Spinal cord (tissue), 10 donors: ENCODE data around the gene LHFPL3. TPM values are rescaled to one million over a fixed set of nuclear protein-coding genes. Genes with fewer than 3 reads are reported as not detected.

Experiments
- DNase-seq, 6 donors: peaks; one replicate each; pipeline versions ENCODE4 v3.0.0 to v3.0.0-alpha.2; 2013 to 2015; ENCODE audit warnings: low spot score in 6 of 6, low read depth in 4 of 6
- H3K27ac ChIP-seq: one replicate; pipeline ENCODE4 v1.5.1; 2013; ENCODE audit warnings: low read depth, low read length, control low read depth
- H3K27me3 ChIP-seq: one replicate; pipeline ENCODE4 v1.6.1; 2013; ENCODE audit warnings: low read length; ENCODE audit not compliant: control insufficient read depth, insufficient read depth
- H3K36me3 ChIP-seq: one replicate; pipeline ENCODE4 v1.6.1; 2013; ENCODE audit warnings: low read length; ENCODE audit not compliant: control insufficient read depth, insufficient read depth
- H3K4me1 ChIP-seq: one replicate; pipeline ENCODE4 v1.6.1; 2013; ENCODE audit warnings: low read length; ENCODE audit not compliant: control insufficient read depth, insufficient read depth
- H3K4me3 ChIP-seq: one replicate; pipeline ENCODE4 v1.5.1; 2013; ENCODE audit warnings: low read depth, low read length, control low read depth
- H3K9me3 ChIP-seq: one replicate; pipeline ENCODE4 v1.6.1; 2013; ENCODE audit warnings: low read length; ENCODE audit not compliant: control insufficient read depth, insufficient read depth
- WGBS: methylation state at CpG from one replicate; pipeline ENCODE4 v1.1.5; 2013; ENCODE audit warnings: missing lambda C conversion rate; ENCODE audit not compliant: insufficient coverage; 5-methylcytosine and 5-hydroxymethylcytosine counted together
- polyA plus RNA-seq, 2 donors: library from polyadenylated mRNA; unstranded; fragments of 120-200 nt; gene quantifications; one replicate each; pipeline ENCODE4 v1.2.1, GENCODE V29; 2013; ENCODE audit not compliant: insufficient read length in 2 of 2
- total RNA-seq, 2 donors: library from RNA; depleted of rRNA in 1 of 2; stranded (reverse); fragments of 120-200 nt in 1 of 2; fragments of >200 nt in 1 of 2; gene quantifications; one replicate each; pipeline versions ENCODE4 v1.2.3 to v1.2.4, GENCODE V29; 2013 to 2014
- donor health status: healthy.

The LHFPL3 gene
- total and polyA plus RNA-seq, 4 donors = 18.8 to 78.7 (median 62.9) TPM

- no peaks in the 10 kb centered on the region for H3K27me3 ChIP-seq
- no peak for DNase-seq
- no peak overlapping the region for H3K4me3 ChIP-seq
- H3K36me3 ChIP-seq = no peaks in the 10 kb centered on the region
- H3K9me3 ChIP-seq = no peaks in the 10 kb centered on the region
- H3K4me1 ChIP-seq = peaks cover 11% of the 10 kb centered on the region
- H3K27ac ChIP-seq = no peak overlapping the region
- WGBS = 100% methylated on average over 1 of the region's 1 CpG
These were observed 518.3 kb downstream of the LHFPL3 start for GRCh38 chr7:104846731-104847130.

GRCh38 chr7:104848138-104848990, 520.0 kb downstream of the LHFPL3 start:
- Histone ChIP-seq H3K36me3 (no peaks in the 10 kb centered on the region), H3K4me3 (no peak overlapping the region), H3K27ac (no peak overlapping the region), H3K4me1 (peaks cover 22% of the 10 kb centered on the region), H3K9me3 (no peaks in the 10 kb centered on the region), H3K27me3 (no peaks in the 10 kb centered on the region)
- 19% methylated on average over 3 of the region's 7 CpGs for WGBS
- DNase-seq = peak; percentile 73 to 96 (median 80)

GRCh38 chr7:104850374-104850773, 522.0 kb downstream of the LHFPL3 start:
- DNase-seq = no peak
- H3K27ac ChIP-seq = no peak overlapping the region
- no peaks in the 10 kb centered on the region for H3K36me3 ChIP-seq
- peaks cover 21% of the 10 kb centered on the region for H3K4me1 ChIP-seq
- WGBS = no CpG with 5 or more reads among the region's 1 CpG
- no peaks in the 10 kb centered on the region for H3K9me3 ChIP-seq
- H3K27me3 ChIP-seq = no peaks in the 10 kb centered on the region
- no peak overlapping the region for H3K4me3 ChIP-seq

GRCh38 chr7:104851268-104851667, 522.9 kb downstream of the LHFPL3 start:
- Histone ChIP-seq H3K36me3 (no peaks in the 10 kb centered on the region), H3K27me3 (no peaks in the 10 kb centered on the region), H3K27ac (no peak overlapping the region), H3K4me3 (no peak overlapping the region), H3K9me3 (no peaks in the 10 kb centered on the region), H3K4me1 (peaks cover 18% of the 10 kb centered on the region)
- WGBS = no CpG with 5 or more reads among the region's 2 CpGs
- no peak for DNase-seq

DNA sequence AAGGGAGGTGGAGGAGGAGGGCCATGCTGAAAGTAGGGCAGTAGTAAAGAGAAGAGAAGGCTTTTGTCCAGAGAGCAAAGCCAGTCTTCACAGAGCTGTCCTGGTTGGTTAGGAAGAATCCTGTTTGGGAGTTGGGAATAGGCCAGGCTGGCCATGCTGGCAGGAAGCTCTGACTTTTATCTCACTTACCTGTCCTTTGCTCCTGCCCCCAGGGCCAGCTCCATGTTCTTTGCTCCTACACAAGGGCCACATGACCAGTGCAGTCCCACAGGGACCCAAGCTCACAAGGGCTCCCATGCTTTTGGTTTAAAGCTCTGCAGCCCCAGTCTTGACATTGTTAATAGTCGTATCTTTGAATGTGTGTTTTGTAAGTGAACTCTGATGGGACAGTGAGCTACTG, 524.0 kb downstream of the LHFPL3 start:
- WGBS = no CpG with 5 or more reads among the region's 1 CpG
- no peak for DNase-seq
- H3K36me3 ChIP-seq = no peaks in the 10 kb centered on the region
- H3K4me3 ChIP-seq = no peak overlapping the region
- no peak overlapping the region for H3K27ac ChIP-seq
- H3K9me3 ChIP-seq = no peaks in the 10 kb centered on the region
- H3K4me1 ChIP-seq = peaks cover 18% of the 10 kb centered on the region
- H3K27me3 ChIP-seq = no peaks in the 10 kb centered on the region

DNA sequence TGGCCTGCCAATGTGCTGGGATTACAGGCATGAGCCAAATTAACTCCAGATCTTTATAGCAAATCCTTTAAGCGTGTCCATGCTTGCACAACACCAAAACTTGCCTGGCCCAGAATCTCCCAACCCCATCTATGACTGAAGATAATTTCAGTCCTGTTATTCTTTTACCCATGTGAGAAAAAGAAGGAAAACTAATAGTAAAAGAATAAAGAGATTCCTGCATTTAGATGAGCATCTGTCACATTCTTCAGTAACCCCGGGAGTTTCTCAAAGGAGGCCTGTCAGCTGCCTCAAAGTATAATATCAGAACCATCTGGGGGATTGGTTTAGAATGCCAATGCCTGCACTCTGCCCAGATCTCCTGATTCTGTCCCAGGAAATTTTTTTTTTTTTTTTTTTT, 527.5 kb downstream of the LHFPL3 start:
- no peaks in the 10 kb centered on the region for H3K27me3 ChIP-seq
- DNase-seq = peak in 1 of 6 donors; percentile 75
- 43% methylated on average over 1 of the region's 2 CpGs for WGBS

GRCh38 chr7:104857458-104858425, 529.3 kb downstream of the LHFPL3 start:
- H3K4me3 ChIP-seq = no peak overlapping the region
- H3K27me3 ChIP-seq = no peaks in the 10 kb centered on the region
- DNase-seq = peak in 1 of 6 donors; percentile 22
- H3K4me1 ChIP-seq = peaks cover 3% of the 10 kb centered on the region
- no peaks in the 10 kb centered on the region for H3K36me3 ChIP-seq
- 71% methylated on average over 1 of the region's 5 CpGs for WGBS
- no peaks in the 10 kb centered on the region for H3K9me3 ChIP-seq
- H3K27ac ChIP-seq = no peak overlapping the region

More for the DNA sequence above, 527.5 kb downstream of the LHFPL3 start:
- Histone ChIP-seq H3K9me3 (no peaks in the 10 kb centered on the region), H3K4me1 (peaks cover 11% of the 10 kb centered on the region), H3K27ac (no peak overlapping the region), H3K36me3 (no peaks in the 10 kb centered on the region), H3K4me3 (no peak overlapping the region)

GRCh38 chr7:104859754-104860426, 531.5 kb downstream of the LHFPL3 start:
- Histone ChIP-seq H3K4me1 (no peaks in the 10 kb centered on the region), H3K4me3 (no peak overlapping the region), H3K36me3 (no peaks in the 10 kb centered on the region), H3K27ac (no peak overlapping the region), H3K27me3 (no peaks in the 10 kb centered on the region), H3K9me3 (peaks cover 3% of the 10 kb centered on the region)
- 100% methylated on average over 1 of the region's 4 CpGs for WGBS
- DNase-seq = no peak

DNA sequence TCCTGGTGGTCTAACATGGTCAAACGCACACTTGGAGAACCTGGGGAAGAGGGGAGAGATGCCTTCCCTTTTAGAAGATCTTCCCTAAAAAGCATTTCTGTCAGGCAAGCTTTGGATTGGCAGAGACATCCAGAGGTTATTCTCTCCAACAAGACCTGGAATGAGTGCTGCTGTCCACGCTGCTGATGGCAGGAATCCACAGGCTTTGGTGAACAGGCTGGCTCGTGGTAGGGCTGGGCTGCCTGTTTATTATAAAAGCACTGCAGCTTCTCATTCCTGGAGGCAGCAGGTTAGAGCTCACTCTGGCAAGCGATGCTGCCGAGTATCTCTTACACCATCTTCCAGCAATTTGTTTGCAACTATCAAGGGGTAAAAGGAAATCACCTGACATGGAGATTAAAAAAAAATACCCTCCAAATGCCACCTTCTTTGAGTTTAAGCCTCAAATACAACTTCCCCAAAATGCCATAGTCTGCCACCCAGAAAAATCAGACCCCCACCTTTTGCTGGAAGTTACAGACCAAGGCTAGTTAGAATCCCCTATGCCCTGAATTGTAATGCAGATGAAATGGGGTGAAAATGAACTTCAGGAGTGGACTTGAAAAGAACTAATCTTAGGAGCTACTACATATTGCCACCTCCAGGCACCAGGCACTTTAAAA, 533.5 kb downstream of the LHFPL3 start:
- no peak overlapping the region for H3K27ac ChIP-seq
- H3K4me3 ChIP-seq = no peak overlapping the region
- 69% methylated on average over 5 of the region's 5 CpGs for WGBS
- DNase-seq = no peak
- peaks cover 3% of the 10 kb centered on the region for H3K9me3 ChIP-seq
- H3K27me3 ChIP-seq = no peaks in the 10 kb centered on the region
- H3K4me1 ChIP-seq = no peaks in the 10 kb centered on the region
- H3K36me3 ChIP-seq = no peaks in the 10 kb centered on the region
